CD4-positive, alpha-beta T cell (primary cell): ENCODE measurements around the gene SARM1. TPM values are rescaled to one million over a fixed set of nuclear protein-coding genes. Genes with fewer than 3 reads are reported as not detected.

Source experiments
- ATAC-seq: fragments of 200-7000 bp; cut with Tn5 transposase; one replicate; pipeline ENCODE4 v1.10.0; 2022; ENCODE audit warnings: mild to moderate bottlenecking; ENCODE audit not compliant: poor library complexity
- CTCF ChIA-PET: fragments of 350-600 bp; sonication (Branson Sonifier 250); formaldehyde crosslinking; loops from one replicate; lab custom pipeline; 2021; ENCODE audit warnings: antibody characterized with exemption, inconsistent platforms; lab: Charles Lee
- POLR2A ChIA-PET: fragments of 350-600 bp; sonication (Branson Sonifier 250); formaldehyde crosslinking; loops from one replicate; lab custom pipeline; 2021; ENCODE audit warnings: antibody characterized with exemption, inconsistent platforms; lab: Charles Lee
- DNase-seq, 14 experiments: peaks; one replicate each; pipeline ENCODE4 v3.0.0-alpha.2; 2013 to 2020; ENCODE audit warnings: mixed read lengths in 2 of 14
- H3K27ac ChIP-seq, 2 donors: one replicate each; pipeline versions ENCODE4 v1.5.1 to v1.7.0; 2013; ENCODE audit warnings: low read length in 2 of 2, low read depth in 1 of 2, mild to moderate bottlenecking in 1 of 2
- H3K27me3 ChIP-seq, 2 experiments: 1 replicate in 1 of 2; 2 replicates in 1 of 2; pipeline versions ENCODE4 v1.6.1 to v1.7.0; 2013; ENCODE audit warnings: low read length in 2 of 2, control low read depth in 1 of 2, mild to moderate bottlenecking in 1 of 2, moderate library complexity in 1 of 2; ENCODE audit not compliant: insufficient read depth in 2 of 2, control insufficient read depth in 1 of 2
- H3K36me3 ChIP-seq: one replicate; pipeline ENCODE4 v1.6.1; 2013; ENCODE audit warnings: low read length, control low read depth; ENCODE audit not compliant: insufficient read depth
- H3K4me1 ChIP-seq: one replicate; pipeline ENCODE4 v1.6.1; 2013; ENCODE audit warnings: low read length, control low read depth; ENCODE audit not compliant: insufficient read depth
- H3K4me3 ChIP-seq: one replicate; pipeline ENCODE4 v1.5.1; 2013; ENCODE audit warnings: mild to moderate bottlenecking, low read length, moderate library complexity
- H3K9me3 ChIP-seq, 2 experiments: 1 replicate in 1 of 2; 2 replicates in 1 of 2; pipeline versions ENCODE4 v1.6.1 to v1.7.0; 2013; ENCODE audit warnings: low read length in 2 of 2, mild to moderate bottlenecking in 2 of 2, control low read depth in 1 of 2, moderate library complexity in 1 of 2; ENCODE audit not compliant: control insufficient read depth in 1 of 2, insufficient read depth in 1 of 2
- H3K27ac Mint-ChIP-seq: one replicate; pipeline ENCODE4 v1.8.0; 2020; ENCODE audit warnings: mixed read lengths
- H3K27me3 Mint-ChIP-seq: one replicate; pipeline ENCODE4 v1.8.0; 2021; ENCODE audit warnings: mixed read lengths
- H3K36me3 Mint-ChIP-seq: one replicate; pipeline ENCODE4 v1.8.0; 2021; ENCODE audit warnings: low read depth, mixed read lengths
- H3K4me1 Mint-ChIP-seq: one replicate; pipeline ENCODE4 v1.8.0; 2021; ENCODE audit warnings: low read depth, mixed read lengths
- H3K4me3 Mint-ChIP-seq: one replicate; pipeline ENCODE4 v1.8.0; 2020; ENCODE audit warnings: mild to moderate bottlenecking, mixed read lengths
- H3K9me3 Mint-ChIP-seq: one replicate; pipeline ENCODE4 v1.8.0; 2020; ENCODE audit warnings: mixed read lengths
- intact Hi-C, 2 experiments: fragments of 100-400 bp; cut with DNase I in 1 of 2; cut with micrococcal nuclease in 1 of 2; formaldehyde crosslinking; loops; one replicate each; pipeline versions ENCODE4 v1.15.1 to v1.9.0; 2023 to 2025; cut with DNase I, micrococcal nuclease
- total RNA-seq, 174 experiments: library from RNA in 2 of 174; stranded (reverse) in 2 of 174; gene quantifications; one replicate each; pipeline ENCODE4 v1.2.3 and lab custom pipeline; 2021 to 2026
- TF ChIP-seq, protein P1 (sequence below): fragments of 200-600 bp; IDR thresholded peaks from one replicate; pipeline ENCODE4 v1.8.0; 2022; ENCODE audit warnings: antibody characterized with exemption, mild to moderate bottlenecking

Gene SARM1
- total RNA-seq, 2 experiments from 2014 or later = 12.5 to 15.4 TPM

DNA sequence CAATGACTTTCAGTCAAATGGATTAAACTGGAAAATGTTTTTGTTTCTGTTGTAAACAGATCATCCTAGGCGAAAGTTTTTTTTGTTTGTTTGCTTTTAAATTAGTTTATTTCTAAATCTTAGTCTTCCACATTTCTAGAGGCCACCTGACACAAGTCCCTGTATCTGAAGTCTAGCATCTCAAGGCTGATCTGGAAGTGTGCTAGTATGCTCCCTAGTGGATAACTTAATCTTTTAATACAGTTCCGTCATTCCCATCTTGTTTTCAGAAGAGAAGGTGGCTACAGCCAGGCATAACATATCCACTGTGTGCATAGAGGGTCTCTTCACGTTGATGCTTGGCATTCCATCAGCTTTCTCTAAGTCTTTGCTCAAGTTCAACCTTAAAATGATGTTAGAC, 43.8 kb upstream of the SARM1 start:
- POLR2A ChIA-PET = no interaction called here
- Mint-ChIP-seq H3K27ac (no peak overlapping the region), H3K4me3 (no peak overlapping the region), H3K36me3 (peaks cover 57% of the 10 kb centered on the region), H3K4me1 (peaks cover 7% of the 10 kb centered on the region), H3K9me3 (no peaks in the 10 kb centered on the region), H3K27me3 (no peaks in the 10 kb centered on the region)
- DNase-seq (no peak), ATAC-seq (no peak)
- no peak overlapping the region for H3K27ac ChIP-seq
- peaks cover 42% of the 10 kb centered on the region for H3K36me3 ChIP-seq
- TF ChIP-seq, protein P1, sequence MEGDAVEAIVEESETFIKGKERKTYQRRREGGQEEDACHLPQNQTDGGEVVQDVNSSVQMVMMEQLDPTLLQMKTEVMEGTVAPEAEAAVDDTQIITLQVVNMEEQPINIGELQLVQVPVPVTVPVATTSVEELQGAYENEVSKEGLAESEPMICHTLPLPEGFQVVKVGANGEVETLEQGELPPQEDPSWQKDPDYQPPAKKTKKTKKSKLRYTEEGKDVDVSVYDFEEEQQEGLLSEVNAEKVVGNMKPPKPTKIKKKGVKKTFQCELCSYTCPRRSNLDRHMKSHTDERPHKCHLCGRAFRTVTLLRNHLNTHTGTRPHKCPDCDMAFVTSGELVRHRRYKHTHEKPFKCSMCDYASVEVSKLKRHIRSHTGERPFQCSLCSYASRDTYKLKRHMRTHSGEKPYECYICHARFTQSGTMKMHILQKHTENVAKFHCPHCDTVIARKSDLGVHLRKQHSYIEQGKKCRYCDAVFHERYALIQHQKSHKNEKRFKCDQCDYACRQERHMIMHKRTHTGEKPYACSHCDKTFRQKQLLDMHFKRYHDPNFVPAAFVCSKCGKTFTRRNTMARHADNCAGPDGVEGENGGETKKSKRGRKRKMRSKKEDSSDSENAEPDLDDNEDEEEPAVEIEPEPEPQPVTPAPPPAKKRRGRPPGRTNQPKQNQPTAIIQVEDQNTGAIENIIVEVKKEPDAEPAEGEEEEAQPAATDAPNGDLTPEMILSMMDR = no peak
- H3K4me1 ChIP-seq = no peaks in the 10 kb centered on the region
- no peak overlapping the region for H3K4me3 ChIP-seq
- H3K27me3 ChIP-seq = no peaks in the 10 kb centered on the region
- intact Hi-C loops = no loop called here
- CTCF ChIA-PET = no interaction called here
- H3K9me3 ChIP-seq = no peaks in the 10 kb centered on the region

DNA sequence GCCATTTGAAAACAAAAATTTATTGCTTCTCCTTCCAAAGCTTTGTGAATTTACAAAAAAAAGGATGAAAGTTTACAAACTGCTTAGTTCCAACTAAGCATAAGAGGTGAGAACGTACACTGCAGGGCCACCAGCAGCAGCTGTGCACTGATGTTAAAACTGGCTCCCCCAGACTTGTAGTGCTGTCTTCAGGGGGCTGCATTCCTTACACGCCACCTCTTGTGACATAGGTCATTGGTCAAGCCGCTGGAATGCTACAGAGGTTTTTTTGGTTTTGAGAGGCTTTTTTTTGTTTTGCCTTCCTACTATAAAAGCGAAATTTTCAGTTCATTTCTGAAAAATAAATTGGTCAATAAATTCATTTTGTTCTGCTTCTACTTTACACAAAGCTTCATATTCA, 43.2 kb upstream of the SARM1 start:
- Histone ChIP-seq H3K4me1 (peaks cover 3% of the 10 kb centered on the region), H3K27me3 (no peaks in the 10 kb centered on the region), H3K4me3 (no peak overlapping the region), H3K27ac (no peak overlapping the region), H3K9me3 (no peaks in the 10 kb centered on the region), H3K36me3 (peaks cover 42% of the 10 kb centered on the region)
- ChIA-PET CTCF (no interaction called here), POLR2A (no interaction called here)
- TF ChIP-seq, protein P1 = no peak
- Mint-ChIP-seq H3K4me1 (peaks cover 9% of the 10 kb centered on the region), H3K27me3 (no peaks in the 10 kb centered on the region), H3K9me3 (no peaks in the 10 kb centered on the region), H3K27ac (no peak overlapping the region), H3K36me3 (peaks cover 59% of the 10 kb centered on the region), H3K4me3 (no peak overlapping the region)
- no peak for ATAC-seq
- intact Hi-C loops = no loop called here
- no peak for DNase-seq

DNA sequence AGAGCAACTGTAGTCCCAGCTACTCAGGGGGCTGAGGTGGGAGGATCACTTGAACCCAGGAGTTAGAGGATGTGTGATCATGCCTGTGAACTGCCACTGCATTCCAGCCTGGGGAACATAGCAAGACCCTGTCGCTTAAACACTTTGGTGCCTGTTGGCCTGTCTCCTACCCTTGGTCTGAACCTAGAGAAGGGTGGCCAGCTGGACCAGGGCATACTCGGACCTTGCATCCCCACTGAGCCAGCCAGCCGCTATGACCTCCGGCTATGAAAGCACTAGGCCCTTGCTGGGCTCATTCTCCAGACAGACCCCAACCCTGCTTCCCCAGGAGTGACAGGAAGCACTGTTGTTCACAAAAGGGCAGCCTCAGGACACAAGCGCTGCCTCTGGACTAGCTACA, 40.8 kb upstream of the SARM1 start:
- Mint-ChIP-seq H3K27me3 (no peaks in the 10 kb centered on the region), H3K9me3 (no peaks in the 10 kb centered on the region), H3K4me1 (peaks cover 28% of the 10 kb centered on the region), H3K27ac (no peak overlapping the region), H3K36me3 (peaks cover 69% of the 10 kb centered on the region), H3K4me3 (no peak overlapping the region)
- Histone ChIP-seq H3K36me3 (peaks cover 42% of the 10 kb centered on the region), H3K27ac (no peak overlapping the region), H3K4me3 (no peak overlapping the region), H3K4me1 (peaks cover 22% of the 10 kb centered on the region), H3K27me3 (no peaks in the 10 kb centered on the region), H3K9me3 (no peaks in the 10 kb centered on the region)
- ChIA-PET POLR2A (interaction anchor here (2.1 kb wide), 1 partner anchor 12 kb away, joined by 7 read pairs; the partner anchor contains the start of gene TMEM97), CTCF (interaction anchor here (1.6 kb wide), 1 partner anchor 28 kb away, joined by 6 read pairs; no protein-coding TSS in a partner anchor)
- TF ChIP-seq, protein P1 = no peak
- no peak for DNase-seq
- intact Hi-C loops = loop anchor here in 1 of 2 experiments (10.0 kb wide), 2 partner anchors 314 to 514 kb away; partner anchors contain the start of genes BLTP2 and FAM222B
- no peak for ATAC-seq
